WERI-Rb-1 (cell line): Measurements from ENCODE around the gene OR5K3.

Source experiments
- DNase-seq: peaks from one replicate; pipeline ENCODE4 v3.0.0-alpha.2; 2020
- H3K27ac ChIP-seq: fragments of 250-450 bp; sonication (Bioruptor Pico); 2 replicates; pipeline ENCODE4 v1.5.1; 2020; ENCODE audit warnings: mild to moderate bottlenecking, moderate library complexity
- H3K27me3 ChIP-seq: fragments of 250-450 bp; sonication (Bioruptor Pico); 2 replicates; pipeline ENCODE4 v1.5.1; 2021; ENCODE audit warnings: mild to moderate bottlenecking, low read depth, moderate library complexity; ENCODE audit not compliant: insufficient read depth, severe bottlenecking
- H3K36me3 ChIP-seq: fragments of 250-450 bp; sonication (Bioruptor Pico); 2 replicates; pipeline ENCODE4 v1.5.1; 2020; ENCODE audit warnings: mild to moderate bottlenecking, moderate library complexity
- H3K4me3 ChIP-seq: 2 replicates; pipeline ENCODE4 v1.5.1; 2011; ENCODE audit warnings: low read depth, mild to moderate bottlenecking, control low read depth, low read length
- H3K9me3 ChIP-seq: fragments of 250-450 bp; sonication (Bioruptor Pico); 2 replicates; pipeline ENCODE4 v1.5.1; 2021; ENCODE audit warnings: mild to moderate bottlenecking, moderate library complexity; ENCODE audit not compliant: severe bottlenecking
- CTCF ChIP-seq: IDR thresholded peaks from 2 replicates; pipeline ENCODE4 v1.5.1; 2011; ENCODE audit warnings: low read depth, mild to moderate bottlenecking, control low read depth, inconsistent platforms, low read length

Gene OR5K3

GRCh38 chr3:98359250-98359649 lies 31.2 kb upstream of the OR5K3 start:
- TF ChIP-seq CTCF: no peak
- no peaks in the 10 kb centered on the region for H3K9me3 ChIP-seq
- H3K36me3 ChIP-seq: no peaks in the 10 kb centered on the region
- H3K4me3 ChIP-seq: no peak overlapping the region
- no peaks in the 10 kb centered on the region for H3K27me3 ChIP-seq
- no peak for DNase-seq
- no peak overlapping the region for H3K27ac ChIP-seq

- Histone ChIP-seq H3K27me3 (no peaks in the 10 kb centered on the region), H3K36me3 (no peaks in the 10 kb centered on the region), H3K9me3 (no peaks in the 10 kb centered on the region), H3K27ac (no peak overlapping the region), H3K4me3 (no peak overlapping the region)
- DNase-seq: no peak
- 0 out of 2 replicates have a peak, but pooled peaks have one; percentile 4 for TF ChIP-seq CTCF
These were observed 30.3 kb upstream of the OR5K3 start for GRCh38 chr3:98359993-98360675.

- DNase-seq: no peak
- TF ChIP-seq CTCF: no peak
- no peak overlapping the region for H3K27ac ChIP-seq
- H3K27me3 ChIP-seq: no peaks in the 10 kb centered on the region
- no peaks in the 10 kb centered on the region for H3K9me3 ChIP-seq
- H3K36me3 ChIP-seq: no peaks in the 10 kb centered on the region
- H3K4me3 ChIP-seq: no peak overlapping the region
These were observed 29.8 kb upstream of the OR5K3 start for GRCh38 chr3:98360681-98361080.

- TF ChIP-seq CTCF: no peak
- H3K9me3 ChIP-seq: no peaks in the 10 kb centered on the region
- H3K36me3 ChIP-seq: no peaks in the 10 kb centered on the region
- H3K27ac ChIP-seq: no peak overlapping the region
- no peaks in the 10 kb centered on the region for H3K27me3 ChIP-seq
- H3K4me3 ChIP-seq: no peak overlapping the region
- DNase-seq: no peak
These were observed 29.2 kb upstream of the OR5K3 start for GRCh38 chr3:98361289-98361688.

GRCh38 chr3:98367464-98368246 lies 22.8 kb upstream of the OR5K3 start:
- Histone ChIP-seq H3K27me3 (peaks cover 2% of the 10 kb centered on the region), H3K9me3 (no peaks in the 10 kb centered on the region), H3K4me3 (no peak overlapping the region), H3K27ac (no peak overlapping the region), H3K36me3 (no peaks in the 10 kb centered on the region)
- no peak for TF ChIP-seq CTCF
- no peak for DNase-seq
